ENCODE measurements around the gene MT1B. TPM values are rescaled to one million over a fixed set of nuclear protein-coding genes. Genes with fewer than 3 reads are reported as not detected.
"Not testable (repeated sequence)": the region's sequence is repeated elsewhere in the genome, so short reads cannot be mapped to it uniquely, and the experiment has no call there.

MT1B gene
- total RNA-seq, 2 donors from 2014 or later, result not detected

DNA sequence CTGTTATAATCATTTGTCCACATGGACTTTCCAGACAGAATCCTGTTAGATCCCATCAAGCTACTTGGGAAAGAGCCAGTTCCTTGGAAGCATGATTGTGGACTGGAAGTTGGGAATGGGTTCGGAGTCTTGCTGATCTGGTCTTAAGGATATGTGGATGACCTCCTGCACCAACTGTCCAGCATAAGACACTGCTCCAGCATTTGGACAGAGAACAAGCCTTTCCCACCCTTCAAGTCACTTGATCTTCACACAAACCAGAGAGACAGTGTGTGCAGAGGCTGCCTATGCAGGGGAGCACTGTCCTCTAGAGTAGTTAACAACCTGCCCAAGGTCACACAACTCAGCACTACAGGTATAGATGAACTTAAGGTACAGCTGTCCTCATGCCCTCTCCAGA is 5.8 kb upstream of the MT1B start:
- no peaks in the 10 kb centered on the region for H3K9me3 Mint-ChIP-seq
- ATAC-seq (no peak), DNase-seq (ENCODE audit: low spot score in 2 of 2) (no peak)
- H3K36me3 Mint-ChIP-seq, result no peaks in the 10 kb centered on the region
- no peak overlapping the region for H3K27ac Mint-ChIP-seq

DNA sequence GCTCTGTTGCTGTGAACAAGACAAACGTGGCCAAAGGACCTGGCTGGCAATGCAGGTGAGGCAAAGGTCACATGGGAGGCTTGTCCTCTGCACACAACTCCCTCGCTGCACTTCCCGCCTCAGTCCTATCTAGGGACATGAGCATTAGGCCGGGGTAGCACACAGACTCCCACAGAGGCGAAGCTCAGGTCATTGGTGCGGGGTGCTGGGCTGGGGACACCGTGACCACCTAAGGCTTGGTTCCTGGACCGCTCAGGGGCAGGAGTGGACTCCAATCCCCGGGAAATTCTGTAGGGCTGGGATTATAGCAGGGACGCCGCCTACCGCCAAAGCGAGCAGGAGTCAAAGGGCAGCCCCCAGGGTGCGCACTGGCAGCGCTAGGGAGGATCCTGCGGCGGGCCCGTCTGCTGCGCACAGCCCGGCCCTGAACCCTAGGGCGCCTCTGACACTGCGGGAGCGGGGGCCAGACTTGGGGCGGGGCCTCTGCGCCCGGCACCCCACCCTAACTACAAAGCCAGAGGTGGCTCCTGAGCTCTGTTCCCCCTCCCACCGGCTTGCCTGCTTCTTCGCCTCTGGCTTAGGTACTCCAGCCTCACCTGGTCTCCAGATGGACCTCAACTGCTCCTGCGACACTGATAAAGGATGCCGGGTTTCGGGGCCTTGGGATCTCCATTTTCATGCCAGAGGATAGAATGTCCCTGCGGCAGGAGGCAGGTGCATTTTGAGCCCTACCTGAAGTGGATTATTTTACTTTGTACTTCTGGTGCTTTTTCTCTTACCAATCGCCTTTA is 3.9 kb upstream of the MT1B start:
- no peak for ATAC-seq
- H3K27ac Mint-ChIP-seq, result no peak overlapping the region
- no peak for DNase-seq (ENCODE audit: low spot score in 2 of 2)
- H3K9me3 Mint-ChIP-seq, result no peaks in the 10 kb centered on the region
- no peaks in the 10 kb centered on the region for H3K36me3 Mint-ChIP-seq

DNA sequence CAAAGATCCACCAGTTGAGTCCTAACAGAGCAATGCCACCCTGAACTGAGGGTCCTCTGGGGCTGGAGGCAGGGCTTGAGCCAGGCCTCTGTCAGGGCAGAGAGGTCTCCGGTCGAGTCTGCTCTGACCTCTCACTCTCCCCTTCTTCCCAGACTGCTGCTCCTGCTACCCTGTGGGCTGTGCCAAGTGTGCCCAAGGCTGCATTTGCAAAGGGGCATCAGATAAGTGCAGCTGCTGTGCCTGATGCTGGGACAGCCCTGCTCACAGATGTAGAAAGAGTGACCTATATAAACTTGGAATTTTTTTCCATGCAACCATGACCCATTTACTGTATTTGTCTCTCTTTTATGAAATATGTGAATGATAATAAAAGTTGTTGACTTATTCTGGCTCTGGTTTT is 2.4 kb upstream of the MT1B start:
- Mint-ChIP-seq H3K9me3 (no peaks in the 10 kb centered on the region), H3K27ac (no peak overlapping the region), H3K36me3 (no peaks in the 10 kb centered on the region)
- ATAC-seq, result no peak
- DNase-seq (ENCODE audit: low spot score in 2 of 2), result no peak

DNA sequence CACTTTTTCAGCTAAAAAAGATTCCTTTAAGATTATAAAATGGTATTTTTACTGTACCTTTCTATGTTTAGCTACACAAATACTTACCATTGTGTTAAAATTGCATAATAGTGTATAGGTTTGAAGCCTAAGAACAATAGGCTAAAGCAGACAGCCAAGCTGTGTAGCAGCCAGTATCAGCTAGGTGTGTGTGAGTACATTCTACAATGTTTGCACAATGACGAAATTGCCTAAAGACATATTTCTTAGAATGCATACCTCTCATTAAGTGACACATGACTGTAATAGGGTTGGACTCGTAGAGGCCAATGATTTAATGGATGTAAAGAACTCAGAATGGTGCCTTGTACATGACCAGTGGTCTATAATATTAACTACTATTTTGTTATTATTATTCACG is 1.9 kb upstream of the MT1B start:
- no peaks in the 10 kb centered on the region for H3K36me3 Mint-ChIP-seq
- no peak overlapping the region for H3K27ac Mint-ChIP-seq
- no peaks in the 10 kb centered on the region for H3K9me3 Mint-ChIP-seq
- no peak for ATAC-seq
- DNase-seq (ENCODE audit: low spot score in 2 of 2), result no peak

DNA sequence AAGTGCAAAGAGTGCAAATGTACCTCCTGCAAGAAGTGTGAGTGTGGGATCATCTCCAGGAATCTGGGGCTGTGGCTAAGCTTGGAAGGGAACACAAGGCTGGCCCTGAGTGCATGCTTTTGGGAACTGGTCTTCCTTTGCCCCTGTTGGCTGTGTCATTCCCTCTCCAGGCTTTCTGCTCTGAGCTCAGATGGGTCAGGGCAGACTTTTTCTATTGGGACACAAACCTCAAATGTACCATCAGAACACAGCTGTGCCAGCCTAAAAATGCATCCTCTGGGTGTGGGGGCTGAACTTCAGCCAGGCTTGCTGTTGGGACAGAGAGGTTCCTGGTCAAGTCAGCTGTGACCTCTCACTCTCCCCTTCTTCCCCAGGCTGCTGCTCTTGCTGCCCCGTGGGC is 914 bp downstream of the MT1B start:
- Mint-ChIP-seq H3K9me3 (no peaks in the 10 kb centered on the region), H3K36me3 (no peaks in the 10 kb centered on the region), H3K27ac (no peak overlapping the region)
- ATAC-seq (no peak), DNase-seq (ENCODE audit: low spot score in 2 of 2) (no peak)

DNA sequence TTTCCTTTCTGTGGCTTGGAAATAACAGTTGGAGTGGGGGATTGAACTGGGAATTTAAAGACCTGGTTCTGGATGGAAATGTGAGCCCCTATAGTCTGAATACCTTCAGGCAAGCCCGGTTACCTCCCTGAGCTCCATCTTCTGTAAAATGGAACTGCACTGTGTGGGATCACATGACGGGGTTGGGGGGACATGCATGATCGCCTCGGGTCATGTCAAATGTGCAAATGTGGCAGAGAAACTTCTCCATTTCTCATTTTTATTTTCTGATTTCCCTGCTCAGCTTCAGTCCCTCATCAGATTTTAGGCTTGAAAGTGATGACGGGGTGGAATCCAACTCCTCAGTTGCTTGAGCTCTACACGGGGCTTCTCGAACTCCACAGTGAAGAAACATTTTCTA is 1.5 kb downstream of the MT1B start:
- Mint-ChIP-seq H3K9me3 (no peaks in the 10 kb centered on the region), H3K27ac (no peak overlapping the region), H3K36me3 (no peaks in the 10 kb centered on the region)
- DNase-seq (ENCODE audit: low spot score in 2 of 2), result no peak
- ATAC-seq, result no peak

DNA sequence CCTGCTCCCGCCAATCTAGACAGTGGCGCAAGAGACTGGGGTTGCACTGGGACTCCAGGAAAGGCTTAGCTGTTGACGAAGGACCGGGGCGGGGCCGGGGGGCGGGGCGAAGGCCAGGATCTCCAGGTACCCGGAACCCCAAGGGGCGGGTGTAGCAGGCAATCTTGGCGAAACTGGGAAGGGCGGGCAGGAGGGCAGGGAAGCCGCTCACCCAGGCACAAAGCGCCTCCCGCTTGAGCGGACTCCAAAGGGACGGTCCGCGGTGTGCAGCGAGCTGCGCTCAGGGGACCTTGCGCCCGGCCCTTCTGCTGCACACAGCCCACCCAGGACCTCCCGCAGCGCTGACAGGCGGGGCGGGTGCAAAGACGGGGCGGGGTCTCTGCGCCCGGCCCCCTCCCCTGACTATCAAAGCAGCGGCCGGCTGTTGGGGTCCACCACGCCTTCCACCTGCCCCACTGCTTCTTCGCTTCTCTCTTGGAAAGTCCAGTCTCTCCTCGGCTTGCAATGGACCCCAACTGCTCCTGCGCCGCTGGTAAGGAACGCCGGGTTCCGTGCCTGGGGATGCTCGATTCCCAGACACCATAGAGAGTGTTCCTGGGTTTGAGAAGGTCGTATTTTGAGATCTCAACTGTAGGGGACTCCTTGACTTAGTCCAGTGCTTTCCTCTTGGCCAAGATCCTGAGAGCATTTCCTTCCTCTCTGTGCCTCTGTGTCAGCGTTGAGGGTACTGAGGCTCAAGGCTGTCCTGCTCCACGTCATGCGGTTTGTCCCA is 6.1 kb downstream of the MT1B start, which contains the start of gene MT1F:
TSS of gene MT1F (plus strand) at position 405 of the 772 bp plus-strand sequence. CDS start at position 505, 100 bp downstream.
- Mint-ChIP-seq H3K27ac (peak within 1 kb of the TSS; percentile 30 to 81), H3K9me3 (no peaks in the 10 kb centered on the region), H3K36me3 (no peaks in the 10 kb centered on the region)
- ATAC-seq (peak; percentile 90 to 92), DNase-seq (ENCODE audit: low spot score in 2 of 2) (peak; percentile 64 to 65)

DNA sequence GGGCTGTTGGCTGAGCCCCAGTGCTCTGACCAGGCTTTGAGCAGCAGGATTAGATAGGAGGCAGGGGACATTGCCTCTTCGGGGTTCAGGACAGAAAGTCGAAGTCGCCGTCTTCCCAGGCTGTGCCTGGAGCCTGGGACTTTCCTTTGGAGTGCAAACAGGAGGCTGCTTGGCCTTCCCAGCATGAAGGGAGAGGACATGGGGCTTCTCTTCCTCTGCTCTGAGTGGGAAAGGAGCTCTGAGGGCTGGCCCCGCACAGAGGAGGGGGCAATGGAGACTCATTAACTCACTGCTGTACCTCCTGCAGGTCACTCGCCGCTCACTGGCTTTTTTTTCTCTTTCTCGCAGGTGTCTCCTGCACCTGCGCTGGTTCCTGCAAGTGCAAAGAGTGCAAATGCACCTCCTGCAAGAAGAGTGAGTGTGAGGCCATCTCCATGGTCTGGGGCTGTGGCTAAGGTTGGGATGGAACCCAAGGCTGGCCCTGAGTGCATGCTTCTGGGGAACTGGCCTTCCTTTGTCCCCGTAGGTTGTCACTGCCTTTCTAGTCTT is 6.7 kb downstream of the MT1B start:
- DNase-seq (ENCODE audit: low spot score in 2 of 2) (no peak), ATAC-seq (no peak)
- peak overlapping the region; percentile 30 to 81 for H3K27ac Mint-ChIP-seq
- H3K36me3 Mint-ChIP-seq, result no peaks in the 10 kb centered on the region
- H3K9me3 Mint-ChIP-seq, result no peaks in the 10 kb centered on the region

DNA sequence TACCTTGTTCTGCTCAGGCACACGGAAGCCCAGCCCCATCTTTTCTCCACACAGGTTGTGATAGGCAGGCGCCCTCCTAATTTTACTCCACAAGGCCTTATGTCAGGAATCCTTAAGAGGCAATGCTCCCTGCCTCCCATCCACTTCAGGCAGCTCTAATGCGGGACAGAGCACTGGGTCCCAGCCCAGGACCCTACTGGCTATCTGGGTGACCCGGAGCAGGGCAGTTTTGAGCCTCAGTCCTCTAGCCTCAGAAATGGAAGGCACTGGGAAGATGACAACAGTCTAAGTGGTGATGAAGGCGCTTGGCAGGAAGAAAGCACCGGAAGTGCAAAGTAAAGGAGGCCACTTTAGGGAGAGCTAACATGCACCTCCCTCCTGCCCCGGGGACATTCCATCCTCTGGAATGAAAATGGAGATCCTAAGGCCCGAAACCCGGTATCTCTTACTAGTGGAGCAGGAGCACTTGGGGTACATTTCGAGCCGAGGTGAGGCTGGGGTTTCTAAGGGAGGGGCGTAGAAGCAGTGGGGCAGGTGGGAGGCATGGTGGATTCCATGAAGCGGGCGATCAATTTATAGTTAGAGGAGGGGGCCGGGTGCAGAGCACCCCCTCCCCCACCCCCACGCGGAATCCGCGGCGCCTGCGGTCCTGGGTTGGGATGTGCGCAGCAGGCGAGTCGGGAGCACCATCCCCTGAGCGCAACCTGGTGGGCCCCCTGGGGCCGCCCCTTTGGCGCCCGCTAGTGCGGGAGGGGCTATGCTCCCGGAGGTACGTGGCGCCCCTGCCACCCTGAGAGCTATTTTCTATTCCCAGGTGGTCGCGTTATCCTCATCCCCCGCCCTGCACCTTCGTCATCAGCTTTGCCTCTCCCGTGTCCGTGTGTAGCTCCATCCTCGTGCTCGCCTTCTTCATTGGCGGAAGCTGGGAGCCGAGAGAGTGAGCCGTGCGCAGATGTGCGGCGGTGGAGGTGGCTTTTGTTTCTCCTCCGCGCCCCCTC is 11.0 kb downstream of the MT1B start:
- DNase-seq (ENCODE audit: low spot score in 2 of 2), result peak in 1 of 2 donors; percentile 49
- Mint-ChIP-seq H3K27ac (peak overlapping the region; percentile 31 to 95), H3K36me3 (no peaks in the 10 kb centered on the region), H3K9me3 (no peaks in the 10 kb centered on the region)
- ATAC-seq, result peak; percentile 62 to 63

DNA sequence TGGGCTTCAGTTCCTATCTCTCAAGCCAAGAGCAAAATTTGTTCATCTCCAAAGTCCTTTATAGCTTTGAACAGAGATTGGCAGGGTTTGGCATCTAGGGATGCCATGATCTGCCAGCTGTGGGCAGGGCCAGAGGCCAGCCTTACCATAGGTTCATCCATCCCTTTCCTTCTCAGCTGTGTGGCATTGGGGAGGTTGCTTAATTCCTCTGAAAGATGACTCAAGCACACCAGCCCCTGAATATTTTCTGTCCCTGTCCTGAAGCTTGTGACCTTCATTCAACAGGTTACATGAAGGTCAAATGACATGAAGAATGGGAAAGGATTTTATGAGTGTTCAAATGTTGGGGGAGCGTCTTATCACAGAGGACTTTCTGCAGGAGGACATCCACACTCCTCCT is 12.8 kb downstream of the MT1B start:
- ATAC-seq (no peak), DNase-seq (ENCODE audit: low spot score in 2 of 2) (no peak)
- H3K27ac Mint-ChIP-seq, result no peak overlapping the region
- H3K36me3 Mint-ChIP-seq, result peaks cover 0 to 8% of the 10 kb centered on the region in 2 donors
- H3K9me3 Mint-ChIP-seq, result no peaks in the 10 kb centered on the region

DNA sequence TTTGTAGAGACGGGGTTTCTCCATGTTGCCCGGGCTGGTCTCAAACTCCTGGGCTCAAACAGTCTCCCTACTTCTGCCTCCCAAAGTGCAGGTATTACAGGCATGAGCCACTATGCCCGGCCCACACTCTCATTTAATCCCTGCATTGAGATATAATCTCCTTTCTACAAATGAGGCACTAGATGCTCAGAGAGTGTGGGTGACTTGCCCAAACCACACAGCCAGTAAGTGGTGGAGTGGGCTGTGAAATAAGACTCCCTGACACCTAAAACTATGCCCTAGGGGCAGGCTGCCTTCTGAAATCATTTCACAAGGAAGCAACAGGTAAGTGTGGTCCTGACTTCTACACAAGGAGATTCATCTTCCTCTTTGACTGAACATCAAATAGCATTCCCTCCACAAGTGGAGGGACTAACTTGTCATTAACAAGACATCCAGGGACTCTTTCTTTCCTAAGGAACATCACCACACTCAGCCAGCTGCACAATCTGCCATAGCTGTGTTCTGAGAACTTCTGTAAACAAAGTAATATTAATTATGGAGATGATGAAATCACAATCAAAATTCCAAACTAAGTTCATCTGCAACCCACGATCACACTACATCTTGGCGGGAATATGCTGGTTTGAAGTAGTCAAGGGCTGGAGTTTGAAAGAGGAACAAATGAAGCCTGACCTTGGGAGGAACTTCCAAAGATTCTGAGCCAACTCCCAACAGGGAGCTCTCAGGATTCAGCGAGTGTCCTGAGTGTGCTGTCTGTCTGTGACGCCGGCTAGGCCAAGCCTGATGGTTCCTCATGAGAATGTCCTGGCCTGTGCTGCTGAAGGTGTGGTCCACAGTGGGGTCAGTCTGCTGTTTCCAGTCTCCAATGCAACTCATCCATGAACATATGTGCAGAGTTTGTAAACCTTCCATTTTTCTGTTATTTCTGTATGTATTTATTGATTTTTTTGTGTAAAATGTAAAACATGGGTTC is 13.9 kb downstream of the MT1B start:
- H3K27ac Mint-ChIP-seq; H3K36me3 Mint-ChIP-seq; H3K9me3 Mint-ChIP-seq; DNase-seq (ENCODE audit: low spot score in 2 of 2); ATAC-seq: not testable (repeated sequence)

DNA sequence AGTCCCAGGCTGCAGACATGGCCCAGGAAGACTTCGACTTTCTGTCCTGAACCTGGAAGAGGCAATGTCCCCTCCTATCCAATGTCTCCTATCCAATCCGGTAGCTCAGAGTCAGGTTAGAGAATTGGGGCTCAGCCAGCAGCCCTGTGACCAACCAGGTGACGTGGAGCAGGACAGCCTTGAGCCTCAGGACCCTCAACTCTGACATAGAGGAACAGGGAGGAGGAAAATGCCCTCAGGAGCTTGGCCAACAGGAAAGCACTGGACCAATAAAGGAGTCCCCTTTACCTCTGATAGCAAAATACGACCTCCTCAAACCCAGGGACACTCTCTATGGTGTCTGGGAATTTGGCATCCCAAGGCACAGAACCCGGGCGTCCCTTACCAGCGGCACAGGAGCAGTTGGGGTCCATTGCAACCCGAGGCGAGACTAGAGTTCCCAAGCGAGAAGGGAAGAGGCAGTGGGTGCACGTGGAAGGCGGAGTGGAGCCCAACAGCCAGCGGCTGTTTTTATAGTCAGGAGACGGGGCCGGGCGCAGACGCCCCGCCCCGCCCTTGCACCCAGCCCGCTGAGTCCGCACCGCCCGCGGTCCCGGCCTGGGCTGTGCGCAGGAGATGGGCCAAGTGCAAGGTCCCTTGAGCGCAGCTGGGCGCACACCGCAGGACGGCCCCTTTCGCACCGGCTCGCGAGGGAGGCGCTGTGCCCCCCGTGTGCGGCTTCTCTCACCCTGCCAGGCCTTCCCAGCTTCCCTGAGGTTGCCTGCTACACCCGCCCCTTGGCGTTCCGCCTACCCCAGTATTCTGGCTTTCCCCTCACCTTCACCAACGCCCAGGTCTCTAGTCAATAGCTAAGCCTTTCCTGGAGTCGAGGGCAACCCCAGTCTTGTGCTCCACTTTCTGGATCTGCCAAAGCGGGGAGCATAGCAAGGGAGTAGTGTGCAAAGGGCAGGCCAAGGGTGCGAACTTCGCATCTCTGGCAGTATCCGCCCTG is 16.2 kb downstream of the MT1B start, which contains the start of gene MT1G:
TSS of gene MT1G (minus strand) at position 485 of the 991 bp plus-strand sequence. CDS start at position 413, 72 bp downstream.
- Mint-ChIP-seq H3K27ac (no peak within 1 kb of the TSS), H3K9me3 (no peaks in the 10 kb centered on the region), H3K36me3 (peaks cover 0 to 8% of the 10 kb centered on the region in 2 donors)
- ATAC-seq, result peak in 1 of 2 donors; percentile 85
- DNase-seq (ENCODE audit: low spot score in 2 of 2), result peak in 1 of 2 donors; percentile 53

DNA sequence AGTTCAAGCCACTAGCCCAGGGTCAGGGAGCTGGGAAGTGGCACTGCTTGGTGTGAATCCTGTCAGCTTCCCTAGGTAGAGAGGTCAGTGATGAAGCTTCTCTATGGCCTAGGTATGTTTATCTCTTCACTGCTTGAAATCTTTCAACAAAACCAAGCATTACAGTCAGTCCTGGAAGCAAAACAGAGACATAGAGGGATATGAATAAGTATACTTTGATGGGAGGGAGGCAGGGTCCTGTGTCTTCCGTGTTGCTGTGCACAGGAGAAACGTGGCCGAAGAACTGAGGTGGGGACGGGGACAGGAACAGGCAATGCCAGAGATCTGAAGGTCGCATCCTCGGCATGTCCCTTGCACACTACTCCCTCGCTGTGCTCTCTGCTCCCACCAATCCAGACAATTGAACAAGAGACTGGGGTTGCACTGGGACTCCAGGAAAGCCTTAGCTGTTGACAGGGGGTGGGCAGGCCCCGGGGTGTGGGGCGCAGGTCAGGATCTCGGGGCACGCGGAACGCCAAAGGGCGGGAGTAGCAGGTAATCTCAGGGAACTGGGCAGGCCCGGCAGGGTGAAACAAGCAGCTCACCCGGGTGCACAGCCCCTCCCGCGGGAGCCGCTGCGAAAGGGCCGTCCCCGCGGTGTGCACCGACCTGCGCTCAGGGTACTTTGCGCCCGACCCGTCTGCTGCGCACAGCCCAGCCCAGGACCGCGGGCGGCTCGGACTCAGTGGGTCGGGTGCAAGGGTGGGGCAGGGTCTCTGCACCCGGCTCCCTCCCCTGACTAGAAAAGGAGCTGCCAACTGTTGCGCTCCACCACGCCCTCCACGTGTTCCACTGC is 17.5 kb downstream of the MT1B start, which contains the start of gene MT1H:
TSS of gene MT1H (plus strand) at position 810 of the 835 bp plus-strand sequence. CDS start 71 bp downstream, outside the sequence.
- Mint-ChIP-seq H3K36me3 (peaks cover 0 to 8% of the 10 kb centered on the region in 2 donors), H3K27ac (no peak within 1 kb of the TSS), H3K9me3 (no peaks in the 10 kb centered on the region)
- DNase-seq (ENCODE audit: low spot score in 2 of 2), result peak in 1 of 2 donors; percentile 37
- peak in 1 of 2 donors; percentile 53 for ATAC-seq
